A549 (cell line): ENCODE data around the gene PTPRD. TPM values are rescaled to one million over a fixed set of nuclear protein-coding genes. Genes with fewer than 3 reads are reported as not detected.

ENCODE experiments used
- ATAC-seq, 2 experiments: fragments of 200-7000 bp in 1 of 2; fragments of >200 bp in 1 of 2; cut with Nextera tagmentation in 1 of 2; cut with Tn5 transposase in 1 of 2; 3 replicates each; pipeline versions ENCODE4 v1.8.0 to v1.9.1; 2018 to 2020; ENCODE audit warnings: mild to moderate bottlenecking in 1 of 2, moderate library complexity in 1 of 2
- CTCF ChIA-PET: fragments of 300-600 bp; sonication (Branson Sonifier 250); formaldehyde crosslinking; extraction: SDS; loops from one replicate; lab custom pipeline; 2021; ENCODE audit warnings: antibody characterized with exemption, inconsistent platforms; lab: Yijun Ruan, JAX
- POLR2A ChIA-PET: fragments of 350-600 bp; formaldehyde crosslinking; extraction: SDS; loops from one replicate; lab custom pipeline; 2021; ENCODE audit warnings: antibody characterized with exemption, inconsistent platforms; lab: Yijun Ruan, JAX
- DNase-seq, 2 experiments: peaks; one replicate each; pipeline versions ENCODE4 v3.0.0 to v3.0.0-alpha.2; 2011 to 2016; ENCODE audit warnings: low read depth in 1 of 2, low spot score in 1 of 2
- FAIRE-seq: peaks from 2 replicates; lab custom pipeline; 2011; peaks lifted over from hg19 to GRCh38; lab: Jason Lieb, UNC
- H3K27ac ChIP-seq, 2 experiments: fragments of >200 bp; sonication (Bioruptor Twin); formaldehyde crosslinking; 3 replicates each; pipeline ENCODE4 v1.5.1; 2016 to 2017
- H3K4me1 ChIP-seq: fragments of >200 bp; sonication (Bioruptor Twin); formaldehyde crosslinking; 3 replicates; pipeline ENCODE4 v1.6.1; 2016
- H3K4me2 ChIP-seq: fragments of >200 bp; sonication (Bioruptor Twin); formaldehyde crosslinking; 3 replicates; pipeline ENCODE4 v1.6.1; 2016
- H3K4me3 ChIP-seq: fragments of >200 bp; sonication (Bioruptor Twin); formaldehyde crosslinking; 3 replicates; pipeline ENCODE4 v1.5.1; 2016
- H3K9me3 ChIP-seq: fragments of >200 bp; sonication (Bioruptor Twin); formaldehyde crosslinking; 3 replicates; pipeline ENCODE4 v1.6.1; 2016
- CBX2 ChIP-seq: fragments of 200-600 bp; sonication (generic); IDR thresholded peaks from 2 replicates; pipeline ENCODE4 v1.6.1; 2016; ENCODE audit warnings: low read depth, mild to moderate bottlenecking, borderline replicate concordance
- CBX8 ChIP-seq: fragments of 200-600 bp; sonication (generic); IDR thresholded peaks from 2 replicates; pipeline ENCODE4 v1.6.1; 2016
- CEBPB ChIP-seq, 2 experiments: fragments of >200 bp in 1 of 2; sonication (Bioruptor Twin) in 1 of 2; formaldehyde crosslinking in 1 of 2; IDR thresholded peaks; 2 replicates each; pipeline ENCODE4 v1.6.1; 2012 to 2016
- CHD2 ChIP-seq: fragments of 150-350 bp; IDR thresholded peaks from 2 replicates; pipeline ENCODE4 v1.6.1; 2014; ENCODE audit warnings: low read length; ENCODE audit not compliant: partially characterized antibody
- CHD4 ChIP-seq: fragments of 200-600 bp; sonication (generic); IDR thresholded peaks from 2 replicates; pipeline ENCODE4 v1.6.1; 2016; ENCODE audit warnings: antibody characterized with exemption, mild to moderate bottlenecking, borderline replicate concordance
- E2F6 ChIP-seq: IDR thresholded peaks from 2 replicates; pipeline ENCODE4 v1.6.1; 2012; ENCODE audit warnings: low read depth, borderline replicate concordance
- EHF ChIP-seq: fragments of 250-450 bp; sonication (Bioruptor Pico); IDR thresholded peaks from 2 replicates; pipeline ENCODE4 v1.5.0; 2020; ENCODE audit warnings: mild to moderate bottlenecking
- FOSB ChIP-seq: fragments of 250-450 bp; sonication (Bioruptor Pico); IDR thresholded peaks from 2 replicates; pipeline ENCODE4 v1.5.0; 2020; ENCODE audit warnings: mild to moderate bottlenecking, moderate library complexity
- FOSL2 ChIP-seq, 2 experiments: fragments of 450-650 bp in 1 of 2; fragments of >200 bp in 1 of 2; sonication (Bioruptor Twin) in 1 of 2; formaldehyde crosslinking; IDR thresholded peaks; 2 replicates each; pipeline versions ENCODE4 v1.5.0 to v1.6.1; 2016 to 2020; ENCODE audit warnings: mild to moderate bottlenecking in 1 of 2, moderate library complexity in 1 of 2
- HDAC2 ChIP-seq: fragments of 200-600 bp; sonication (generic); IDR thresholded peaks from 2 replicates; pipeline ENCODE4 v1.6.1; 2016
- KDM1A ChIP-seq: fragments of 200-600 bp; sonication (generic); IDR thresholded peaks from 2 replicates; pipeline ENCODE4 v1.6.1; 2016; ENCODE audit warnings: low read depth, mild to moderate bottlenecking
- KDM5A ChIP-seq: fragments of 200-600 bp; sonication (generic); IDR thresholded peaks from 2 replicates; pipeline ENCODE4 v1.6.1; 2016; ENCODE audit warnings: antibody characterized with exemption, mild to moderate bottlenecking
- NPAS2 ChIP-seq: fragments of 250-450 bp; sonication (Bioruptor Pico); IDR thresholded peaks from 2 replicates; pipeline ENCODE4 v1.8.0; 2022; ENCODE audit warnings: mild to moderate bottlenecking, moderate library complexity, borderline replicate concordance
- POLR2A ChIP-seq: IDR thresholded peaks from 2 replicates; pipeline ENCODE4 v1.6.1; 2012; ENCODE audit warnings: mild to moderate bottlenecking, low read length
- POLR2AphosphoS2 ChIP-seq: conservative IDR thresholded peaks from 2 replicates; pipeline ENCODE4 v1.6.1; 2012; ENCODE audit warnings: low read length, improper control_type of control experiment, inconsistent platforms
- RARB ChIP-seq: fragments of 250-450 bp; sonication (Bioruptor Pico); IDR thresholded peaks from 2 replicates; pipeline ENCODE4 v1.8.0; 2021; ENCODE audit warnings: mild to moderate bottlenecking, moderate library complexity
- RFX5 ChIP-seq: fragments of 450-650 bp; IDR thresholded peaks from 2 replicates; pipeline ENCODE4 v1.7.1; 2014; ENCODE audit warnings: antibody characterized with exemption, mild to moderate bottlenecking, moderate library complexity
- RNF2 ChIP-seq: fragments of 200-600 bp; sonication (generic); IDR thresholded peaks from 2 replicates; pipeline ENCODE4 v1.6.1; 2016; ENCODE audit warnings: low read depth, mild to moderate bottlenecking, antibody characterized with exemption, moderate library complexity, borderline replicate concordance
- TFCP2L1 ChIP-seq: fragments of 250-450 bp; sonication (Bioruptor Pico); IDR thresholded peaks from 2 replicates; pipeline ENCODE4 v1.5.0; 2021; ENCODE audit warnings: mild to moderate bottlenecking
- ZC3H11A ChIP-seq: fragments of 450-650 bp; IDR thresholded peaks from 2 replicates; pipeline ENCODE4 v1.6.1; 2014; ENCODE audit warnings: antibody characterized with exemption, mild to moderate bottlenecking
- ZNF302 ChIP-seq: fragments of 250-450 bp; sonication (Bioruptor Pico); IDR thresholded peaks from 2 replicates; pipeline ENCODE4 v1.9.0; 2021; ENCODE audit warnings: inconsistent platforms, mild to moderate bottlenecking, moderate library complexity
- ZSCAN20 ChIP-seq: fragments of 250-450 bp; sonication (Bioruptor Pico); IDR thresholded peaks from 2 replicates; pipeline ENCODE4 v1.8.0; 2022; ENCODE audit warnings: mild to moderate bottlenecking, moderate library complexity
- WGBS: methylation state at CpG from one replicate; pipeline ENCODE4 v1.1.6; 2017; ENCODE audit errors: missing lambda C conversion rate; 5-methylcytosine and 5-hydroxymethylcytosine counted together
- polyA plus RNA-seq, 4 experiments: library from polyadenylated mRNA; depleted of rRNA in 3 of 4; stranded (reverse); fragments of >200 nt; fragmentation: RNase III in 1 of 4; extraction: RNeasy Plus Mini Kit Qiagen cat#74134 plus additional on column Dnase treatment in 1 of 4; gene quantifications; 2 replicates in 3 of 4; 3 replicates in 1 of 4; pipeline ENCODE4 v1.2.3, GENCODE V29; 2011 to 2017
- TF ChIP-seq, protein P1 (sequence below): fragments of 250-450 bp; sonication (Bioruptor Pico); IDR thresholded peaks from 2 replicates; pipeline ENCODE4 v1.5.0; 2020; ENCODE audit warnings: low read depth, mild to moderate bottlenecking, moderate library complexity
- TF ChIP-seq, protein P2 (sequence below): IDR thresholded peaks from 2 replicates; pipeline ENCODE4 v1.6.1; 2012
- TF ChIP-seq, protein P3 (sequence below): fragments of >200 bp; sonication (Bioruptor Twin); formaldehyde crosslinking; IDR thresholded peaks from 2 replicates; pipeline ENCODE4 v1.6.1; 2016
- TF ChIP-seq, protein P4 (sequence below): fragments of 150-350 bp; IDR thresholded peaks from 2 replicates; pipeline ENCODE4 v1.6.1; 2014; ENCODE audit warnings: low read depth, mild to moderate bottlenecking, low read length

The PTPRD gene
- polyA plus RNA-seq, 2 of the 4 experiments (the other 2 are of a cell fraction) = 0.39 to 1.3 TPM

GRCh38 chr9:8605096-8605495, 2007.7 kb downstream of the PTPRD start:
- ChIA-PET CTCF (no interaction called here), POLR2A (no interaction called here)
- H3K9me3 ChIP-seq = no peaks in the 10 kb centered on the region
- DNase-seq (no peak), ATAC-seq (no peak), FAIRE-seq (no peak)
- 6% methylated on average over 2 of the region's 2 CpGs for WGBS
- no peak overlapping the region for H3K4me3 ChIP-seq
- H3K27ac ChIP-seq = no peak overlapping the region
- TF ChIP-seq EHF (CRISPR knock-in tag) (no peak), POLR2A (no peak), FOSB (CRISPR knock-in tag) (no peak), CHD2 (no peak), CHD4 (no peak), RARB (CRISPR knock-in tag) (no peak), FOSL2 (IDR thresholded peaks at IDR 0.05) (no peak), FOSL2 (CRISPR knock-in tag; IDR thresholded peaks at IDR 0.05) (no peak), KDM1A (no peak), HDAC2 (no peak), TFCP2L1 (CRISPR knock-in tag) (no peak)
- TF ChIP-seq, protein P1, sequence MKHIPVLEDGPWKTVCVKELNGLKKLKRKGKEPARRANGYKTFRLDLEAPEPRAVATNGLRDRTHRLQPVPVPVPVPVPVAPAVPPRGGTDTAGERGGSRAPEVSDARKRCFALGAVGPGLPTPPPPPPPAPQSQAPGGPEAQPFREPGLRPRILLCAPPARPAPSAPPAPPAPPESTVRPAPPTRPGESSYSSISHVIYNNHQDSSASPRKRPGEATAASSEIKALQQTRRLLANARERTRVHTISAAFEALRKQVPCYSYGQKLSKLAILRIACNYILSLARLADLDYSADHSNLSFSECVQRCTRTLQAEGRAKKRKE (CRISPR knock-in tag) = no peak
- TF ChIP-seq, protein P2, sequence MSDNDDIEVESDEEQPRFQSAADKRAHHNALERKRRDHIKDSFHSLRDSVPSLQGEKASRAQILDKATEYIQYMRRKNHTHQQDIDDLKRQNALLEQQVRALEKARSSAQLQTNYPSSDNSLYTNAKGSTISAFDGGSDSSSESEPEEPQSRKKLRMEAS = no peak
- H3K4me1 ChIP-seq = no peaks in the 10 kb centered on the region
- no peak overlapping the region for H3K4me2 ChIP-seq

GRCh38 chr9:8604201-8604600, 2008.6 kb downstream of the PTPRD start:
- no peak for FAIRE-seq
- POLR2A ChIA-PET = no interaction called here
- no peak for DNase-seq
- no peak overlapping the region for H3K4me3 ChIP-seq
- H3K9me3 ChIP-seq = no peaks in the 10 kb centered on the region
- 3% methylated on average over 1 of the region's 1 CpG for WGBS
- no peak for ATAC-seq
- TF ChIP-seq CEBPB (IDR thresholded peaks at IDR 0.05) (no peak), CBX8 (no peak), NPAS2 (CRISPR knock-in tag) (no peak)
- H3K27ac ChIP-seq = no peak overlapping the region
- CTCF ChIA-PET = no interaction called here
- H3K4me1 ChIP-seq = no peaks in the 10 kb centered on the region
- H3K4me2 ChIP-seq = no peak overlapping the region

DNA sequence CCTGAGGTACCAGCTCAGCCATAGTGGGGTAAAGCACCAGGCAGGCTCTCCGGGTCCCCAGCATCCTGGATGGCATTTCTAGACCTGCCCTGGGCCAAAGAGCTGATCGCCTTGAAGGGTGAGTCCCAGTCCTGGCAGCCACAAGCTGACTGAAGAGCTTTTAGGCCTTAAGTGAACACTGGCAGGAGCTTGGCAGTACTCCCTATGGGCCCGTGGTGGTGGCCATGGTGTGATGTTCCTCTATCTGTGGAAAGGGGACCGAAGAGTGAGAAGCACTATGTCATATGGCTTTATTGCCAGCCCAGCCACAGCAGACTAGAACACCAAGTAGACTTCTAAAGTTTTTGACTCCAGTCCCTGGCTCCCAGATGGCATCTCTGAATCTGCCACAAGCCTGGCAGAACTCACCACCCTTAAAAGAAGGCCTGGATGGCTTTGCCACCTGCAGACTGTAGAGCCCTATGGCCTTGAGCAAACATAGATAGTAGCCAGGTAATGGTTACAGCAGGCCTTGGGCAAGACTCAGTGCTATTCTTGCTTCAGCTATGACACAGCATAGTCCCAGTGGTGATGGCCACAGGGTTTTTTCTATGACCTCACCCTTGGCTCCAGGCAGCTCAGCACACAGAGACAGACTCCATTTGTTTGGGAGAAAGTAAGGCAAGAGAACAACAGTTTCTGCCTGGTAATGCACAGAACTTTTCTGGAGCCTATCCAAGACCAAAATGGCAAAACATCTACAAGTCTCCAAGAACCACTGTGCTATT, 2011.7 kb downstream of the PTPRD start:
- POLR2A ChIA-PET = no interaction called here

More for the DNA sequence above, 2011.7 kb downstream of the PTPRD start:
- Histone ChIP-seq H3K4me3 (no peak overlapping the region), H3K4me1 (no peaks in the 10 kb centered on the region), H3K27ac (no peak overlapping the region), H3K4me2 (no peak overlapping the region), H3K9me3 (no peaks in the 10 kb centered on the region)
- ATAC-seq = no peak
- TF ChIP-seq E2F6 (no peak), RNF2 (no peak), CBX2 (no peak), KDM1A (no peak), KDM5A (no peak), POLR2AphosphoS2 (no peak), RFX5 (no peak), ZC3H11A (no peak), RARB (CRISPR knock-in tag) (no peak), FOSB (CRISPR knock-in tag) (no peak), ZNF302 (no peak), ZSCAN20 (CRISPR knock-in tag) (no peak)
- TF ChIP-seq, protein P3, sequence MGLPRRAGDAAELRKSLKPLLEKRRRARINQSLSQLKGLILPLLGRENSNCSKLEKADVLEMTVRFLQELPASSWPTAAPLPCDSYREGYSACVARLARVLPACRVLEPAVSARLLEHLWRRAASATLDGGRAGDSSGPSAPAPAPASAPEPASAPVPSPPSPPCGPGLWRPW = no peak
- TF ChIP-seq, protein P2 = no peak
- TF ChIP-seq, protein P4, sequence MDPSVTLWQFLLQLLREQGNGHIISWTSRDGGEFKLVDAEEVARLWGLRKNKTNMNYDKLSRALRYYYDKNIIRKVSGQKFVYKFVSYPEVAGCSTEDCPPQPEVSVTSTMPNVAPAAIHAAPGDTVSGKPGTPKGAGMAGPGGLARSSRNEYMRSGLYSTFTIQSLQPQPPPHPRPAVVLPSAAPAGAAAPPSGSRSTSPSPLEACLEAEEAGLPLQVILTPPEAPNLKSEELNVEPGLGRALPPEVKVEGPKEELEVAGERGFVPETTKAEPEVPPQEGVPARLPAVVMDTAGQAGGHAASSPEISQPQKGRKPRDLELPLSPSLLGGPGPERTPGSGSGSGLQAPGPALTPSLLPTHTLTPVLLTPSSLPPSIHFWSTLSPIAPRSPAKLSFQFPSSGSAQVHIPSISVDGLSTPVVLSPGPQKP = no peak
- CTCF ChIA-PET = interaction anchor here (0.8 kb wide), 1 partner anchor 15 kb away, joined by 3 read pairs; no protein-coding TSS in a partner anchor
- DNase-seq = no peak
- no peak for FAIRE-seq
- WGBS = 0% methylated on average over 3 of the region's 4 CpGs
